Trophoblast cell (in vitro differentiated cells and primary cell): ENCODE data around the gene KBTBD4.

Source experiments
- DNase-seq, 2 donors: peaks; one replicate each; pipeline ENCODE4 v3.0.0-alpha.2; 2016
- H2AFZ ChIP-seq: 2 replicates; pipeline ENCODE4 v1.6.1; 2013; ENCODE audit warnings: low read length, moderate library complexity, mild to moderate bottlenecking; ENCODE audit not compliant: insufficient read depth, poor library complexity
- H2AK5ac ChIP-seq: 2 replicates; pipeline ENCODE4 v1.6.1; 2013; ENCODE audit warnings: mild to moderate bottlenecking, low read length
- H2BK120ac ChIP-seq: 2 replicates; pipeline ENCODE4 v1.6.1; 2013; ENCODE audit warnings: low read length, mild to moderate bottlenecking, moderate library complexity; ENCODE audit not compliant: insufficient read depth, poor library complexity
- H2BK12ac ChIP-seq: 2 replicates; pipeline ENCODE4 v1.6.1; 2013; ENCODE audit warnings: mild to moderate bottlenecking, low read length, moderate library complexity
- H2BK5ac ChIP-seq: 2 replicates; pipeline ENCODE4 v1.6.1; 2013; ENCODE audit warnings: low read length, low read depth, moderate library complexity, mild to moderate bottlenecking; ENCODE audit not compliant: poor library complexity
- H3K14ac ChIP-seq: 2 replicates; pipeline ENCODE4 v1.6.1; 2013; ENCODE audit warnings: mild to moderate bottlenecking, low read length
- H3K18ac ChIP-seq: 2 replicates; pipeline ENCODE4 v1.6.1; 2013; ENCODE audit warnings: mild to moderate bottlenecking, low read length
- H3K23ac ChIP-seq: 2 replicates; pipeline ENCODE4 v1.6.1; 2013; ENCODE audit warnings: low read length
- H3K27ac ChIP-seq: 2 replicates; pipeline ENCODE4 v1.5.1; 2013; ENCODE audit warnings: low read depth, mild to moderate bottlenecking, inconsistent platforms, low read length, moderate library complexity
- H3K27me3 ChIP-seq: 2 replicates; pipeline ENCODE4 v1.6.1; 2013; ENCODE audit warnings: inconsistent platforms, mild to moderate bottlenecking, low read length, moderate library complexity; ENCODE audit not compliant: insufficient read depth
- H3K36me3 ChIP-seq, 2 experiments: 1 replicate in 1 of 2; 2 replicates in 1 of 2; pipeline ENCODE4 v1.6.1; 2013; ENCODE audit warnings: low read length in 2 of 2, mild to moderate bottlenecking in 2 of 2, moderate library complexity in 1 of 2; ENCODE audit not compliant: insufficient read depth in 2 of 2, control insufficient read depth in 1 of 2
- H3K4ac ChIP-seq: 2 replicates; pipeline ENCODE4 v1.6.1; 2013; ENCODE audit warnings: low read depth, mild to moderate bottlenecking, low read length, moderate library complexity
- H3K4me1 ChIP-seq, 2 experiments: 1 replicate in 1 of 2; 2 replicates in 1 of 2; pipeline ENCODE4 v1.6.1; 2013; ENCODE audit warnings: low read length in 2 of 2, mild to moderate bottlenecking in 2 of 2, moderate library complexity in 1 of 2; ENCODE audit not compliant: insufficient read depth in 2 of 2, control insufficient read depth in 1 of 2
- H3K4me2 ChIP-seq: 2 replicates; pipeline ENCODE4 v1.6.1; 2013; ENCODE audit warnings: inconsistent platforms, mild to moderate bottlenecking, low read length, moderate library complexity
- H3K4me3 ChIP-seq: 2 replicates; pipeline ENCODE4 v1.5.1; 2013; ENCODE audit warnings: mild to moderate bottlenecking, low read depth, low read length, inconsistent platforms
- H3K79me1 ChIP-seq: one replicate; pipeline ENCODE4 v1.6.1; 2013; ENCODE audit warnings: low read length
- H3K79me2 ChIP-seq: 2 replicates; pipeline ENCODE4 v1.6.1; 2013; ENCODE audit warnings: low read length, mild to moderate bottlenecking; ENCODE audit not compliant: control insufficient read depth, insufficient read depth, poor library complexity
- H3K9ac ChIP-seq: 2 replicates; pipeline ENCODE4 v1.6.1; 2013; ENCODE audit warnings: mild to moderate bottlenecking, low read length
- H3K9me3 ChIP-seq: 2 replicates; pipeline ENCODE4 v1.6.1; 2013; ENCODE audit warnings: low read depth, mild to moderate bottlenecking, control low read depth, inconsistent platforms, low read length; ENCODE audit not compliant: insufficient read depth
- H4K12ac ChIP-seq: 2 replicates; pipeline ENCODE4 v1.6.1; 2013; ENCODE audit warnings: low read depth, mild to moderate bottlenecking, low read length, moderate library complexity
- H4K8ac ChIP-seq: 2 replicates; pipeline ENCODE4 v1.6.1; 2013; ENCODE audit warnings: low read depth, mild to moderate bottlenecking, low read length, moderate library complexity
- H4K91ac ChIP-seq: one replicate; pipeline ENCODE4 v1.6.1; 2013; ENCODE audit warnings: low read depth, mild to moderate bottlenecking, low read length, moderate library complexity
- WGBS: extraction: QIAGEN DNeasy Blood & Tissue Kit; methylation state at CpG from one replicate; pipeline ENCODE4 v1.1.7; 2013; ENCODE audit warnings: missing lambda C conversion rate; ENCODE audit not compliant: insufficient read length, insufficient coverage; ENCODE audit errors: extremely low coverage; 5-methylcytosine and 5-hydroxymethylcytosine counted together

KBTBD4 gene

DNA sequence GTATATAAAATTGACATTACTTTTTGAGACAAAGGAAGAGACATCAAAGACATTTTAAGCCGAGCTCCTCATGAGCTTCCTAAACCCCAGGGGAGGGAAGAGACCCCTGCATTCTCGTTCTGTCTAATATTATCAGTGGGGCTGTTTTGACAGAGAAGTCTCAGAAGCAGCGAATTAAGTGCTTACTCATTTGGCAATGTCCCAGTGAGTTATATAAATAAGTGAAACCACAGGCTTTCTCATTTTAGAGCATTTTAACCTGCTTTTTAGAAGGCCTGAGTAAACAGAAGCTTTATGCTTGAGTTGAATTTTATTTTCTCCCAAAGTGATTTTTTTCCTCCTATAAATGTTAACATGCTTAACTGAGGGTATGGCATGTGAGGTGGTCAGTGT, 38.6 kb upstream of the KBTBD4 start:
- no peak overlapping the region for H2BK12ac ChIP-seq
- no peaks in the 10 kb centered on the region for H3K79me1 ChIP-seq
- H3K9ac ChIP-seq = no peak overlapping the region
- no peak overlapping the region for H3K14ac ChIP-seq
- H3K4me1 ChIP-seq = no peaks in the 10 kb centered on the region
- WGBS = no CpG with 5 or more reads among the region's 3 CpGs
- no peak overlapping the region for H4K91ac ChIP-seq
- H2BK5ac ChIP-seq = no peak overlapping the region
- no peak overlapping the region for H2AK5ac ChIP-seq
- H3K9me3 ChIP-seq = no peaks in the 10 kb centered on the region
- H2AFZ ChIP-seq = no peak overlapping the region
- no peak overlapping the region for H3K18ac ChIP-seq
- no peak overlapping the region for H2BK120ac ChIP-seq
- no peak overlapping the region for H3K4me3 ChIP-seq
- H3K36me3 ChIP-seq = peaks cover 20 to 24% of the 10 kb centered on the region in 2 experiments
- H4K12ac ChIP-seq = no peak overlapping the region
- no peak for DNase-seq
- no peak overlapping the region for H3K27ac ChIP-seq
- no peak overlapping the region for H3K4ac ChIP-seq
- H3K23ac ChIP-seq = no peak overlapping the region
- H4K8ac ChIP-seq = no peak overlapping the region
- H3K4me2 ChIP-seq = no peak overlapping the region
- no peaks in the 10 kb centered on the region for H3K79me2 ChIP-seq
- no peaks in the 10 kb centered on the region for H3K27me3 ChIP-seq

DNA sequence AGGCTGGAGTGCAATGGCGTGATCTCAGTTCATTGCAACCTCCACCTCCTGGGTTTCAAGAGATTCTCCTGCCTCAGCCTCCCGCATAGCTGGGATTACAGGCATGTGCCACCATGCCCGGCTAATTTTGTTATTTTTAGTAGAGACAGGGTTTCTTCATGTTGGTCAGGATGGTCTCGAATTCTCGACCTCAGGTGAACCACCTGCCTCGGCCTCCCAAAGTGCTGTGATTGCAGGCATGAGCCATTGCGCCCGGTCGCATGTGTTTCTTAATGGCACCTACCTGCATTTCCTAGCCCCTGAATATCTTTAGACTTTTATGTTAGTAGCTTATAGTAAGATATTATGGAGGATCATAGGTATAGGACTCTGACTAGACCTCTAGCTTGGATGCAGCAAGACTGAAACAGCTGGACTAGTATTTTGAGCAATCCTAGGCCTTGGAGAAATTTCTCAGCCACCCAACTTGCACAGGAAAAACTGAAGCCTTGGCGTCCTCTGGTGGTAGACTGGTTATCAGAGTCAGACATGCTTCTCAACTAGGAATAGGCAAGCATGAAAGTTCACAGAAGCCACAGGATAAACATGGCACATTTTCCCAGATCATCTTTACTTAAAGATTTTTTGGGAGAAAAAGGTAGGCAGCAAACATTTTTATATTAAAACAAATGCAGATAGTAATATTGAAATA, 38.1 kb upstream of the KBTBD4 start:
- Histone ChIP-seq H3K4ac (no peak overlapping the region), H3K36me3 (peaks cover 20 to 23% of the 10 kb centered on the region in 2 experiments), H3K27me3 (no peaks in the 10 kb centered on the region), H3K79me2 (no peaks in the 10 kb centered on the region), H2AK5ac (no peak overlapping the region), H4K12ac (no peak overlapping the region), H3K27ac (no peak overlapping the region), H2BK12ac (no peak overlapping the region), H4K91ac (no peak overlapping the region), H2AFZ (no peak overlapping the region), H3K18ac (no peak overlapping the region), H3K4me3 (no peak overlapping the region), H3K14ac (no peak overlapping the region), H4K8ac (no peak overlapping the region), H3K23ac (no peak overlapping the region), H3K9me3 (no peaks in the 10 kb centered on the region), H2BK5ac (no peak overlapping the region), H3K4me1 (no peaks in the 10 kb centered on the region), H3K4me2 (no peak overlapping the region), H2BK120ac (no peak overlapping the region), H3K9ac (no peak overlapping the region), H3K79me1 (no peaks in the 10 kb centered on the region)
- no CpG with 5 or more reads among the region's 10 CpGs for WGBS
- DNase-seq = peak in 1 of 2 donors; percentile 49

DNA sequence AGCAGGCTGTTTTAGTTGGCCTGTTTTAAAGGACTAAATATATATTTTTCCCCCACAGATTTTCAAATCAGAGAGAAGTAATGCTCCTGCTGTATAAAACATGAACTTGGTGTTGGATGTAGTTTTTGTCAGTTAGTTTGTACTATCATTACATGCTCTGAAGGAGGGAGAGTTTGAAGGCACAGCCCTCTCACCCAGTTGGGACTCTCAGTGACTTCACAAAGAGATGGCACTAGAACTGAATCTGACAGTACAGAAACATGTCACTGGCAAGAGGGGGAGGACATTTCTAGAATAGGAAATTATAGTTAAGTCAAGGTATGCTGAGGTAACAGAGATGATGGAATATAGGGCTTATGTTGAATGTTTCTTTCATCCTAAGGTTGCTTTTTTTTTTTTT, 36.5 kb upstream of the KBTBD4 start:
- no peak overlapping the region for H3K4ac ChIP-seq
- H2BK5ac ChIP-seq = no peak overlapping the region
- no peak overlapping the region for H3K23ac ChIP-seq
- no peaks in the 10 kb centered on the region for H3K79me2 ChIP-seq
- H3K4me3 ChIP-seq = no peak overlapping the region
- H3K18ac ChIP-seq = no peak overlapping the region
- H3K9me3 ChIP-seq = no peaks in the 10 kb centered on the region
- no peak overlapping the region for H3K4me2 ChIP-seq
- no peak overlapping the region for H4K12ac ChIP-seq
- no peak overlapping the region for H3K9ac ChIP-seq
- no peak overlapping the region for H4K91ac ChIP-seq
- H2BK120ac ChIP-seq = no peak overlapping the region
- peaks cover 12 to 13% of the 10 kb centered on the region in 2 experiments for H3K36me3 ChIP-seq
- H3K14ac ChIP-seq = no peak overlapping the region
- no peak for DNase-seq
- H3K79me1 ChIP-seq = no peaks in the 10 kb centered on the region
- no peak overlapping the region for H4K8ac ChIP-seq
- no peaks in the 10 kb centered on the region for H3K27me3 ChIP-seq
- no peaks in the 10 kb centered on the region for H3K4me1 ChIP-seq
- no peak overlapping the region for H2AFZ ChIP-seq
- H2BK12ac ChIP-seq = no peak overlapping the region
- H3K27ac ChIP-seq = no peak overlapping the region
- H2AK5ac ChIP-seq = no peak overlapping the region

DNA sequence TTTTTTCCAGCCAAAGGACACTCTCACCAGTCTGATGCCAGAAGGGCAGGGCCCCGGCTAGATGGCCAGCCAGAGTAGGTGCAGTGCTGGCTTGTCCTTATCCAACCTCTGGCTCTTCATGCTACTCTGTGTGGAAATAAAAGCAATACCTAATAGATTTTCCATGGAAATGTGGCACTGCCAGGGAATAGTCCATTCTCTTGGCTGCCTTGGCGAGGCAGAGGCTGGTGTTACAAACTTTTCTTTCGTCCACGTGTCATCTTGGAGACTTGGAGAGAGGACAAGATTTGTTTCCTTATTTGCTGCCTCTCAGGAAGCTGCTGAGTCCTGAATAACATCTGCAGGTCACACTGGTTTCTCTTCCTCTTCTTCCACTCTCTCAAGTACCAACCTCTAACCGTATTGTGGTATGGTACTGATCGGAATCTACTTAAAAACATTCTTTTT, 32.6 kb upstream of the KBTBD4 start:
- no peak overlapping the region for H3K4me2 ChIP-seq
- H2BK5ac ChIP-seq = no peak overlapping the region
- no peak overlapping the region for H3K14ac ChIP-seq
- H3K79me1 ChIP-seq = no peaks in the 10 kb centered on the region
- H2AFZ ChIP-seq = no peak overlapping the region
- H3K18ac ChIP-seq = no peak overlapping the region
- no peak overlapping the region for H2AK5ac ChIP-seq
- no peak for DNase-seq
- H3K4ac ChIP-seq = no peak overlapping the region
- H3K27ac ChIP-seq = no peak overlapping the region
- WGBS = no CpG with 5 or more reads among the region's 6 CpGs
- peaks cover 3 to 11% of the 10 kb centered on the region in 2 experiments for H3K4me1 ChIP-seq
- H2BK120ac ChIP-seq = no peak overlapping the region
- no peak overlapping the region for H3K23ac ChIP-seq
- no peaks in the 10 kb centered on the region for H3K27me3 ChIP-seq
- no peak overlapping the region for H4K12ac ChIP-seq
- no peak overlapping the region for H4K91ac ChIP-seq
- no peak overlapping the region for H4K8ac ChIP-seq
- H3K9ac ChIP-seq = no peak overlapping the region
- H3K36me3 ChIP-seq = peaks cover 2 to 3% of the 10 kb centered on the region in 2 experiments
- no peak overlapping the region for H3K4me3 ChIP-seq
- no peaks in the 10 kb centered on the region for H3K79me2 ChIP-seq
- H2BK12ac ChIP-seq = no peak overlapping the region
- no peaks in the 10 kb centered on the region for H3K9me3 ChIP-seq
